Liver (tissue), 9 donors: ENCODE measurements around the gene AMPD3. TPM values are rescaled to one million over a fixed set of nuclear protein-coding genes. Genes with fewer than 3 reads are reported as not detected.

Experiments used
- DNase-seq: peaks from one replicate; pipeline ENCODE4 v3.0.0-alpha.2; 2017; ENCODE audit warnings: low spot score
- H3K27ac ChIP-seq, 2 donors: one replicate each; pipeline ENCODE4 v1.7.0; 2013; ENCODE audit warnings: inconsistent platforms in 2 of 2, low read length in 2 of 2, control low read depth in 1 of 2, low read depth in 1 of 2, mild to moderate bottlenecking in 1 of 2
- H3K27me3 ChIP-seq, 4 donors: one replicate each; pipeline versions ENCODE4 v1.6.1 to v1.7.0; 2013; ENCODE audit warnings: low read length in 3 of 4, inconsistent platforms in 1 of 4, mild to moderate bottlenecking in 1 of 4, moderate library complexity in 1 of 4; ENCODE audit not compliant: control insufficient read depth in 4 of 4, insufficient read depth in 4 of 4
- H3K36me3 ChIP-seq, 4 donors: one replicate each; pipeline versions ENCODE4 v1.6.1 to v1.7.0; 2013; ENCODE audit warnings: low read length in 3 of 4, mild to moderate bottlenecking in 3 of 4, low read depth in 1 of 4, moderate library complexity in 1 of 4; ENCODE audit not compliant: control insufficient read depth in 4 of 4, insufficient read depth in 3 of 4
- H3K4me1 ChIP-seq, 4 donors: one replicate each; pipeline versions ENCODE4 v1.6.1 to v1.7.0; 2013; ENCODE audit warnings: low read length in 3 of 4, mild to moderate bottlenecking in 3 of 4, moderate library complexity in 1 of 4; ENCODE audit not compliant: control insufficient read depth in 4 of 4, insufficient read depth in 4 of 4
- H3K4me3 ChIP-seq, 3 donors: one replicate each; pipeline versions ENCODE4 v1.6.1 to v1.7.0; 2013; ENCODE audit warnings: low read length in 3 of 3, control low read depth in 1 of 3, low read depth in 1 of 3, mild to moderate bottlenecking in 1 of 3
- H3K9ac ChIP-seq, 2 donors: one replicate each; pipeline ENCODE4 v1.7.0; 2013; ENCODE audit warnings: low read length in 2 of 2, mild to moderate bottlenecking in 2 of 2, moderate library complexity in 2 of 2, control low read depth in 1 of 2, low read depth in 1 of 2
- H3K9me3 ChIP-seq, 4 donors: one replicate each; pipeline versions ENCODE4 v1.6.1 to v1.7.0; 2013; ENCODE audit warnings: low read length in 3 of 4; ENCODE audit not compliant: control insufficient read depth in 4 of 4
- ATF3 ChIP-seq: IDR thresholded peaks from 2 replicates; pipeline ENCODE4 v1.6.1; 2016; ENCODE audit warnings: antibody characterized with exemption
- CTCF ChIP-seq: fragments of 150-350 bp; IDR thresholded peaks from 2 replicates; pipeline ENCODE4 v1.5.1; 2017; ENCODE audit warnings: improper control_type of control experiment, low read depth, low read length; ENCODE audit not compliant: missing input control
- EGR1 ChIP-seq, 2 donors: IDR thresholded peaks; 2 replicates each; pipeline ENCODE4 v1.6.1; 2016 to 2018; ENCODE audit warnings: antibody characterized with exemption in 2 of 2, low read depth in 2 of 2
- FOXA1 ChIP-seq: IDR thresholded peaks from 2 replicates; pipeline ENCODE4 v1.6.1; 2016; ENCODE audit warnings: antibody characterized with exemption
- FOXA2 ChIP-seq: IDR thresholded peaks from 2 replicates; pipeline ENCODE4 v1.6.1; 2016; ENCODE audit warnings: antibody characterized with exemption
- GABPA ChIP-seq, 2 donors: IDR thresholded peaks in 1 of 2; conservative IDR thresholded peaks in 1 of 2; 2 replicates each; pipeline ENCODE4 v1.6.1; 2016; ENCODE audit warnings: antibody characterized with exemption in 2 of 2, mild to moderate bottlenecking in 1 of 2, moderate library complexity in 1 of 2
- HNF4A ChIP-seq, 2 donors: conservative IDR thresholded peaks; 2 replicates each; pipeline ENCODE4 v1.6.1; 2016; ENCODE audit warnings: antibody characterized with exemption in 2 of 2, mild to moderate bottlenecking in 2 of 2
- HNF4G ChIP-seq: IDR thresholded peaks from 2 replicates; pipeline ENCODE4 v1.6.1; 2016; ENCODE audit warnings: antibody characterized with exemption
- JUND ChIP-seq, 2 donors: IDR thresholded peaks; 2 replicates each; pipeline ENCODE4 v1.6.1; 2016; ENCODE audit warnings: antibody characterized with exemption in 2 of 2
- MAX ChIP-seq: IDR thresholded peaks from 2 replicates; pipeline ENCODE4 v1.6.1; 2016; ENCODE audit warnings: antibody characterized with exemption
- NR2F2 ChIP-seq: IDR thresholded peaks from 2 replicates; pipeline ENCODE4 v1.6.1; 2016; ENCODE audit warnings: antibody characterized with exemption
- RAD21 ChIP-seq, 2 donors: IDR thresholded peaks; 2 replicates each; pipeline ENCODE4 v1.6.1; 2016; ENCODE audit warnings: antibody characterized with exemption in 2 of 2, mild to moderate bottlenecking in 2 of 2
- REST ChIP-seq: IDR thresholded peaks from 2 replicates; pipeline ENCODE4 v1.6.1; 2016; ENCODE audit warnings: antibody characterized with exemption, mild to moderate bottlenecking
- RXRA ChIP-seq, 2 donors: IDR thresholded peaks; 2 replicates each; pipeline ENCODE4 v1.6.1; 2017 to 2018; ENCODE audit warnings: antibody characterized with exemption in 2 of 2, mild to moderate bottlenecking in 1 of 2
- SP1 ChIP-seq: IDR thresholded peaks from 2 replicates; pipeline ENCODE4 v1.6.1; 2018; ENCODE audit warnings: antibody characterized with exemption, mild to moderate bottlenecking
- TAF1 ChIP-seq: conservative IDR thresholded peaks from 2 replicates; pipeline ENCODE4 v1.6.1; 2016; ENCODE audit warnings: antibody characterized with exemption, mild to moderate bottlenecking
- YY1 ChIP-seq: IDR thresholded peaks from 2 replicates; pipeline ENCODE4 v1.6.1; 2016; ENCODE audit warnings: antibody characterized with exemption, mild to moderate bottlenecking
- ZBTB33 ChIP-seq: IDR thresholded peaks from 2 replicates; pipeline ENCODE4 v1.6.1; 2016; ENCODE audit warnings: antibody characterized with exemption
- WGBS: extraction: QIAGEN DNeasy Blood & Tissue Kit; methylation state at CpG from one replicate; pipeline ENCODE4 v1.1.7; 2013; 5-methylcytosine and 5-hydroxymethylcytosine counted together
- polyA plus RNA-seq, 2 donors: library from polyadenylated mRNA; stranded (reverse) in 1 of 2; unstranded in 1 of 2; fragments of 200-250 nt in 1 of 2; fragments of >200 nt in 1 of 2; fragmentation: Nextera tagmentation in 1 of 2; extraction: Ambion mirVana in 1 of 2; gene quantifications; one replicate each; pipeline versions ENCODE4 v1.2.1 to v1.2.3, GENCODE V29; 2013 to 2015
- total RNA-seq, 2 donors: library from RNA; depleted of rRNA; stranded (reverse); fragments of >200 nt; gene quantifications; one replicate each; pipeline ENCODE4 v1.2.3, GENCODE V29; 2014
- donor health status: healthy.
- donor health status: healthy.
- donor health status: healthy.
- donor health status: healthy.
- donor health status: healthy.

The AMPD3 gene
- total and polyA plus RNA-seq, 4 donors = 0.40 to 7.4 (median 1.1) TPM

GRCh38 chr11:10503777-10504480 lies 48.9 kb downstream of the AMPD3 start:
- WGBS = 88% methylated on average over 5 of the region's 5 CpGs
- Histone ChIP-seq H3K9me3 (no peaks in the 10 kb centered on the region), H3K27me3 (no peaks in the 10 kb centered on the region), H3K9ac (no peak overlapping the region), H3K36me3 (peaks cover 0 to 2% (median 0%) of the 10 kb centered on the region in 4 donors), H3K27ac (no peak overlapping the region), H3K4me3 (no peak overlapping the region), H3K4me1 (no peaks in the 10 kb centered on the region)
- no peak for TF ChIP-seq FOXA1
- TF ChIP-seq FOXA2 = no peak
- TF ChIP-seq CTCF = no peak
- TF ChIP-seq EGR1 (IDR thresholded peaks at IDR 0.05; ENCODE audit: low read depth in 2 of 2) = no peak
- TF ChIP-seq GABPA (IDR thresholded peaks at IDR 0.05 in 1 of 2, conservative IDR thresholded peaks at IDR 0.05 in 1 of 2) = no peak
- no peak for TF ChIP-seq RXRA (IDR thresholded peaks at IDR 0.05)
- no peak for TF ChIP-seq NR2F2
- no peak for TF ChIP-seq HNF4G
- no peak for TF ChIP-seq HNF4A (conservative IDR thresholded peaks at IDR 0.05)
- no peak for TF ChIP-seq REST
- TF ChIP-seq RAD21 (IDR thresholded peaks at IDR 0.05) = no peak
- no peak for TF ChIP-seq ZBTB33
- no peak for TF ChIP-seq YY1
- TF ChIP-seq JUND (IDR thresholded peaks at IDR 0.05) = no peak
- no peak for TF ChIP-seq TAF1
- no peak for TF ChIP-seq SP1
- DNase-seq = no peak

- H3K36me3 ChIP-seq = peaks cover 0 to 2% (median 0%) of the 10 kb centered on the region in 4 donors
- no peaks in the 10 kb centered on the region for H3K4me1 ChIP-seq
- H3K27ac ChIP-seq = no peak overlapping the region
- no peaks in the 10 kb centered on the region for H3K9me3 ChIP-seq
- DNase-seq = no peak
- 96% methylated on average over 11 of the region's 11 CpGs for WGBS
- no peaks in the 10 kb centered on the region for H3K27me3 ChIP-seq
- no peak overlapping the region for H3K9ac ChIP-seq
- no peak for TF ChIP-seq ATF3
- TF ChIP-seq CTCF = no peak
- no peak for TF ChIP-seq HNF4A (conservative IDR thresholded peaks at IDR 0.05)
- TF ChIP-seq NR2F2 = no peak
- TF ChIP-seq MAX = no peak
- no peak for TF ChIP-seq RXRA (IDR thresholded peaks at IDR 0.05)
- TF ChIP-seq HNF4G = no peak
- TF ChIP-seq REST = no peak
- H3K4me3 ChIP-seq = no peak overlapping the region
These were observed 49.4 kb downstream of the AMPD3 start for GRCh38 chr11:10504490-10504889.
